HepG2 (cell line): ENCODE data around the gene PTH2. TPM values are rescaled to one million over a fixed set of nuclear protein-coding genes. Genes with fewer than 3 reads are reported as not detected.
A peak's percentile ranks its signal among the peaks of the same experiment; 100 is the strongest.

Experiments
- ATAC-seq: fragments of 200-7000 bp; cut with Tn5 transposase; 3 replicates; pipeline ENCODE4 v1.9.1; 2020; ENCODE audit warnings: mild to moderate bottlenecking, moderate library complexity
- BruUV-seq: library from RNA; stranded (reverse); fragments of 400-500 nt; replicated peaks from 2 replicates; lab custom pipeline; 2021; lab: Mats Ljungman, UMichigan
- CTCF ChIA-PET: fragments of 300-600 bp; formaldehyde crosslinking; extraction: SDS; loops from one replicate; lab custom pipeline; 2021; ENCODE audit warnings: low total read pairs, inconsistent platforms, low intra/inter-chr PET ratio; lab: Yijun Ruan, JAX
- POLR2A ChIA-PET: fragments of 350-600 bp; sonication (Branson Sonifier 250); formaldehyde crosslinking; loops from one replicate; lab custom pipeline; 2020; ENCODE audit warnings: antibody characterized with exemption, inconsistent platforms; lab: Yijun Ruan, JAX
- DNase-seq: peaks from one replicate; pipeline ENCODE4 v3.0.0-alpha.2; 2015; ENCODE audit warnings: low spot score
- FAIRE-seq: peaks from 3 replicates; lab custom pipeline; 2011; peaks lifted over from hg19 to GRCh38; lab: Jason Lieb, UNC
- H2AFZ ChIP-seq: one replicate; pipeline ENCODE4 v1.6.1; 2011; ENCODE audit warnings: low read length, inconsistent platforms
- H3K27ac ChIP-seq: fragments of 300-600 bp; 3 replicates; pipeline ENCODE4 v1.8.0; 2011; ENCODE audit warnings: mixed run types, mild to moderate bottlenecking, mixed read lengths, low read length, inconsistent platforms; ENCODE audit not compliant: insufficient read depth; ENCODE audit errors: extremely low read length
- H3K27me3 ChIP-seq, 2 experiments: fragments of 200-600 bp in 1 of 2; 2 replicates in 1 of 2; 3 replicates in 1 of 2; pipeline versions ENCODE4 v1.6.0 to v1.8.0; 2011; ENCODE audit warnings: low read length in 2 of 2, mild to moderate bottlenecking in 2 of 2, moderate library complexity in 2 of 2, inconsistent platforms in 1 of 2; ENCODE audit not compliant: insufficient read depth in 2 of 2, control insufficient read depth in 1 of 2
- H3K36me3 ChIP-seq, 2 experiments: fragments of 200-600 bp in 1 of 2; replicated peaks in 1 of 2; 2 replicates in 1 of 2; 3 replicates in 1 of 2; pipeline versions ENCODE4 v1.5.1 to v1.8.0; 2011; ENCODE audit warnings: low read length in 2 of 2, inconsistent platforms in 1 of 2; ENCODE audit not compliant: insufficient read depth in 2 of 2, control insufficient read depth in 1 of 2
- H3K4me1 ChIP-seq: 2 replicates; pipeline ENCODE4 v1.5.1; 2012; ENCODE audit warnings: low read length, inconsistent platforms; ENCODE audit not compliant: insufficient read depth
- H3K4me2 ChIP-seq: 2 replicates; pipeline ENCODE4 v1.6.0; 2011; ENCODE audit warnings: low read depth, low read length, inconsistent platforms
- H3K4me3 ChIP-seq, 3 experiments: fragments of 200-600 bp in 1 of 3; sonication (generic), shearing (Covaris generic) in 1 of 3; replicated peaks in 1 of 3; 2 replicates each; pipeline ENCODE4 v1.5.1; 2011 to 2016; ENCODE audit warnings: low read length in 3 of 3, inconsistent platforms in 2 of 3, low read depth in 2 of 3, mild to moderate bottlenecking in 2 of 3, control low read depth in 1 of 3, mixed read lengths in 1 of 3; ENCODE audit not compliant: insufficient read depth in 1 of 3
- H3K79me2 ChIP-seq: one replicate; pipeline ENCODE4 v1.6.1; 2011; ENCODE audit warnings: low read length, inconsistent platforms; ENCODE audit not compliant: insufficient read depth
- H3K9ac ChIP-seq: 2 replicates; pipeline ENCODE4 v1.6.0; 2011; ENCODE audit warnings: mild to moderate bottlenecking, low read depth, low read length, inconsistent platforms; ENCODE audit not compliant: insufficient read depth
- H3K9me3 ChIP-seq: 2 replicates; pipeline ENCODE4 v1.5.1; 2012; ENCODE audit warnings: mild to moderate bottlenecking, low read length
- H4K20me1 ChIP-seq: 2 replicates; pipeline ENCODE4 v1.6.0; 2011; ENCODE audit warnings: inconsistent platforms, mild to moderate bottlenecking, low read length, moderate library complexity; ENCODE audit not compliant: insufficient read depth
- ATF1 ChIP-seq: IDR thresholded peaks from 2 replicates; pipeline ENCODE4 v1.6.1; 2016; ENCODE audit warnings: mild to moderate bottlenecking, control low read depth
- KDM6A ChIP-seq: IDR thresholded peaks from 2 replicates; pipeline ENCODE4 v1.6.1; 2016; ENCODE audit warnings: low read depth
- MLLT10 ChIP-seq: sonication (generic); formaldehyde crosslinking; IDR thresholded peaks from 2 replicates; pipeline ENCODE4 v1.4.0; 2020; ENCODE audit warnings: missing genetic modification reagents
- PCBP1 ChIP-seq: fragments of 200-400 bp; formaldehyde crosslinking; IDR thresholded peaks from 2 replicates; pipeline ENCODE4 v1.6.1; 2017; ENCODE audit warnings: mild to moderate bottlenecking, low read depth, low read length, borderline replicate concordance
- SIX1 ChIP-seq: sonication (generic); formaldehyde crosslinking; IDR thresholded peaks from 2 replicates; pipeline ENCODE4 v1.4.0; 2020; ENCODE audit warnings: missing genetic modification reagents, borderline replicate concordance
- SNAI1 ChIP-seq: sonication (generic); formaldehyde crosslinking; IDR thresholded peaks from 2 replicates; pipeline ENCODE4 v1.5.0; 2020; ENCODE audit warnings: mild to moderate bottlenecking, missing genetic modification reagents, borderline replicate concordance
- UBTF ChIP-seq: sonication (generic); formaldehyde crosslinking; IDR thresholded peaks from 2 replicates; pipeline ENCODE4 v1.4.0; 2020; ENCODE audit warnings: mild to moderate bottlenecking, missing genetic modification reagents
- USF2 ChIP-seq, 2 experiments: sonication (generic) in 1 of 2; formaldehyde crosslinking in 1 of 2; IDR thresholded peaks; 2 replicates each; pipeline versions ENCODE4 v1.5.1 to v1.6.1; 2011 to 2020; ENCODE audit warnings: borderline replicate concordance in 1 of 2, low read depth in 1 of 2, low read length in 1 of 2, mild to moderate bottlenecking in 1 of 2, missing genetic modification reagents in 1 of 2, moderate library complexity in 1 of 2
- ZFP82 ChIP-seq: sonication (generic); formaldehyde crosslinking; IDR thresholded peaks from 2 replicates; pipeline ENCODE4 v1.5.1; 2020; ENCODE audit warnings: mild to moderate bottlenecking, missing genetic modification reagents, borderline replicate concordance
- ZFP90 ChIP-seq: sonication (generic); formaldehyde crosslinking; IDR thresholded peaks from 2 replicates; pipeline ENCODE4 v1.8.0; 2022; ENCODE audit warnings: missing genetic modification reagents, mild to moderate bottlenecking, inconsistent platforms, borderline replicate concordance
- ZNF276 ChIP-seq: sonication (generic); formaldehyde crosslinking; IDR thresholded peaks from 2 replicates; pipeline ENCODE4 v1.4.0; 2020; ENCODE audit warnings: mild to moderate bottlenecking, low read depth, missing genetic modification reagents
- ZNF468 ChIP-seq: sonication (generic); formaldehyde crosslinking; IDR thresholded peaks from 2 replicates; pipeline ENCODE4 v1.8.0; 2022; ENCODE audit warnings: mild to moderate bottlenecking, moderate library complexity, missing genetic modification reagents
- ZNF652 ChIP-seq: IDR thresholded peaks from 2 replicates; pipeline ENCODE4 v1.6.1; 2016; ENCODE audit warnings: low read depth, borderline replicate concordance
- WGBS: methylation state at CpG from one replicate; pipeline ENCODE4 v1.1.6; 2017; ENCODE audit warnings: low lambda C conversion rate; 5-methylcytosine and 5-hydroxymethylcytosine counted together
- in situ Hi-C: cut with HindIII; loops from 2 replicates; pipeline ENCODE4 v1.10.0; 2017; ENCODE audit warnings: low pct_unique_long_range_greater_than_20kb; ENCODE audit not compliant: extremely low pct_ligation_motif_present
- intact Hi-C: fragments of 100-400 bp; cut with micrococcal nuclease; formaldehyde crosslinking; loops from one replicate; pipeline ENCODE4 v1.10.0; 2022; ENCODE audit not compliant: unreplicated experiment
- polyA plus RNA-seq, 8 experiments: library from polyadenylated mRNA; depleted of rRNA in 3 of 8; stranded (reverse) in 7 of 8; unstranded in 1 of 8; fragments of >200 nt; fragmentation: Illumina TruSeq in 4 of 8; extraction: Trizol in 4 of 8; gene quantifications; 2 replicates each; pipeline versions ENCODE4 v1.2.1 to v1.2.3, GENCODE V29; 2011 to 2016; ENCODE audit warnings: low read depth in 4 of 8, missing spikeins in 1 of 8, mixed read lengths in 1 of 8; ENCODE audit not compliant: insufficient read depth in 1 of 8
- total RNA-seq, 5 experiments: library from RNA; depleted of rRNA; stranded (reverse); fragments of >200 nt; fragmentation: Illumina TruSeq; extraction: Trizol; gene quantifications; 2 replicates each; pipeline ENCODE4 v1.2.3, GENCODE V29; 2016; ENCODE audit warnings: low read depth in 1 of 5

The PTH2 gene
- total and polyA plus RNA-seq, 2 of the 13 experiments (the other 11 are each of a cell fraction or from before 2014, with no cell fraction given), result not detected

- TF ChIP-seq USF2 (IDR thresholded peaks at IDR 0.05; ENCODE audit: low read depth, low read length) (peak; percentile 80), USF2 (CRISPR knock-in tag; IDR thresholded peaks at IDR 0.05; ENCODE audit: borderline replicate concordance) (peak; percentile 92; the same call in 1 of the 2 replicates), ATF1 (no peak; the same call in 1 of the 2 replicates)
Measured at GRCh38 chr19:49453013-49453756, 29.9 kb upstream of the PTH2 start, which contains the start of gene ALDH16A1 (continued).

- Histone ChIP-seq H3K9ac (peak within 1 kb of the TSS; percentile 99), H3K4me2 (peak within 1 kb of the TSS; percentile 92), H3K27me3 (no peaks in the 10 kb centered on the region; a peak in 1 of 5 replicates), H2AFZ (peak within 1 kb of the TSS; percentile 93), H3K79me2 (peaks cover 29% of the 10 kb centered on the region), H3K36me3 (peaks cover 6 to 22% of the 10 kb centered on the region in 2 experiments; a peak in 3 of 5 replicates), H4K20me1 (no peaks in the 10 kb centered on the region), H3K9me3 (no peaks in the 10 kb centered on the region), H3K4me3 (peak within 1 kb of the TSS; percentile 93 to 98 (median 95)), H3K4me1 (peaks cover 35% of the 10 kb centered on the region), H3K27ac (peak within 1 kb of the TSS; percentile 99)
- BruUV-seq, result TSS peak; percentile 85
- POLR2A ChIA-PET, result interaction anchor here (0.6 to 3.4 kb wide), 15 partner anchors 8 to 225 kb away, joined by 3 to 34 read pairs (median 4); partner anchors contain the start of genes DKKL1, FLT3LG, PRMT1 and RPS11
- CTCF ChIA-PET, result no interaction called here
- WGBS, result under 1% methylated on average over 12 of the region's 42 CpGs
- FAIRE-seq, result peak; percentile 99
- intact Hi-C loops (no loop called here), in situ Hi-C loops (no loop called here)
- DNase-seq, result peak; percentile 99
- ATAC-seq, result peak; percentile 85
- TF ChIP-seq ZNF652 (no peak), SIX1 (CRISPR knock-in tag) (no peak), ZFP90 (CRISPR knock-in tag) (no peak), SNAI1 (CRISPR knock-in tag) (no peak), ZNF276 (CRISPR knock-in tag) (no peak), UBTF (CRISPR knock-in tag) (peak; percentile 53; the same call in 1 of the 2 replicates), ZNF468 (CRISPR knock-in tag) (no peak), KDM6A (CRISPR knock-in tag) (no peak), ZFP82 (CRISPR knock-in tag) (peak; percentile 46; the same call in 1 of the 2 replicates), MLLT10 (CRISPR knock-in tag) (no peak), PCBP1 (no peak)
Measured at GRCh38 chr19:49451430-49452181, 28.4 kb upstream of the PTH2 start, which contains the start of gene PIH1D1. Gene PIH1D1, minus strand, starts transcription at chr19:49451814. Its CDS starts 240 bp downstream, at chr19:49451574.
